ENCODE results near the gene NRG3. TPM values are rescaled to one million over a fixed set of nuclear protein-coding genes. Genes with fewer than 3 reads are reported as not detected.

The NRG3 gene
- total and polyA plus RNA-seq, 2 donors (not counting 1 experiment from before 2014, with no cell fraction given) = 0.06 TPM; not detected in 1

GRCh38 chr10:82400841-82401240 lies 525.8 kb downstream of the NRG3 start:
- H3K36me3 ChIP-seq (replicated peaks in 1 of 2; ENCODE audit: control extremely low read depth in 1 of 2, control insufficient read depth in 1 of 2, extremely low read depth in 1 of 2, insufficient read depth in 2 of 2, low read length in 1 of 2) = no peaks in the 10 kb centered on the region
- no peaks in the 10 kb centered on the region for H3K4me1 ChIP-seq (ENCODE audit: control insufficient read depth in 2 of 2, insufficient read depth in 2 of 2, low read length in 2 of 2)
- Mint-ChIP-seq H3K27me3 (no peaks in the 10 kb centered on the region), H3K4me1 (no peaks in the 10 kb centered on the region), H3K27ac (no peak overlapping the region), H3K4me3 (no peak overlapping the region), H3K9me3 (ENCODE audit: insufficient read depth) (peaks cover 4% of the 10 kb centered on the region)
- no peaks in the 10 kb centered on the region for H3K79me2 ChIP-seq (ENCODE audit: control insufficient read depth, insufficient read depth, low read length)
- H3K9ac ChIP-seq (ENCODE audit: low read length) = no peak overlapping the region
- no CpG with 5 or more reads among the region's 1 CpG for WGBS (ENCODE audit: insufficient coverage)
- ChIA-PET POLR2A (no interaction called here), CTCF (no interaction called here)
- TF ChIP-seq CTCF (IDR thresholded peaks at IDR 0.05) (no peak), EZH2 (IDR thresholded peaks at IDR 0.05; ENCODE audit: borderline replicate concordance, insufficient read depth, low read depth, low read length, poor library complexity, severe bottlenecking) (no peak)
- intact Hi-C loops (cut with micrococcal nuclease) = no loop called here
- DNase-seq (no peak), ATAC-seq (ENCODE audit: low read depth) (no peak)
- no peak overlapping the region for H3K4me3 ChIP-seq (ENCODE audit: control extremely low read depth in 1 of 5, extremely low read depth in 1 of 5, insufficient read depth in 1 of 5, low read depth in 2 of 5, low read length in 4 of 5)
- no peak overlapping the region for H3K27ac ChIP-seq (ENCODE audit: low read length in 2 of 2)
- H4K20me1 ChIP-seq (ENCODE audit: control insufficient read depth, insufficient read depth, low read length, poor library complexity, severe bottlenecking) = no peaks in the 10 kb centered on the region
- H3K27me3 ChIP-seq (replicated peaks in 1 of 4; ENCODE audit: control extremely low read depth in 1 of 4, control insufficient read depth in 3 of 4, insufficient read depth in 4 of 4, low read length in 3 of 4) = no peaks in the 10 kb centered on the region
- no peak overlapping the region for H2AFZ ChIP-seq (ENCODE audit: insufficient read depth, low read depth, low read length, poor library complexity, severe bottlenecking)
- H3K9me3 ChIP-seq (ENCODE audit: control extremely low read depth in 1 of 3, control insufficient read depth in 2 of 3, insufficient read depth in 1 of 3, low read length in 2 of 3) = peaks cover 0 to 3% (median 0%) of the 10 kb centered on the region in 3 donors
- no peak overlapping the region for H3K4me2 ChIP-seq (replicated peaks; ENCODE audit: low read depth, low read length, poor library complexity, severe bottlenecking)

GRCh38 chr10:82402906-82403401 lies 528.0 kb downstream of the NRG3 start:
- no peak for ATAC-seq (ENCODE audit: low read depth)
- no peak for DNase-seq
- no peak overlapping the region for H3K9ac ChIP-seq (ENCODE audit: low read length)
- WGBS (ENCODE audit: insufficient coverage) = 78% methylated on average over 4 of the region's 4 CpGs
- ChIA-PET CTCF (no interaction called here), POLR2A (no interaction called here)
- H2AFZ ChIP-seq (ENCODE audit: insufficient read depth, low read depth, low read length, poor library complexity, severe bottlenecking) = no peak overlapping the region
- H3K9me3 ChIP-seq (ENCODE audit: control extremely low read depth in 1 of 3, control insufficient read depth in 2 of 3, insufficient read depth in 1 of 3, low read length in 2 of 3) = peaks cover 0 to under 1% (median 0%) of the 10 kb centered on the region in 3 donors
- H3K27ac ChIP-seq (ENCODE audit: low read length in 2 of 2) = no peak overlapping the region
- H3K4me1 ChIP-seq (ENCODE audit: control insufficient read depth in 2 of 2, insufficient read depth in 2 of 2, low read length in 2 of 2) = no peaks in the 10 kb centered on the region
- no peaks in the 10 kb centered on the region for H4K20me1 ChIP-seq (ENCODE audit: control insufficient read depth, insufficient read depth, low read length, poor library complexity, severe bottlenecking)
- intact Hi-C loops (cut with micrococcal nuclease) = no loop called here
- TF ChIP-seq EZH2 (IDR thresholded peaks at IDR 0.05; ENCODE audit: borderline replicate concordance, insufficient read depth, low read depth, low read length, poor library complexity, severe bottlenecking) = no peak
- no peak for TF ChIP-seq CTCF (IDR thresholded peaks at IDR 0.05)
- H3K4me3 ChIP-seq (ENCODE audit: control extremely low read depth in 1 of 5, extremely low read depth in 1 of 5, insufficient read depth in 1 of 5, low read depth in 2 of 5, low read length in 4 of 5) = no peak overlapping the region
- Mint-ChIP-seq H3K4me1 (no peaks in the 10 kb centered on the region), H3K27ac (no peak overlapping the region), H3K4me3 (no peak overlapping the region), H3K27me3 (no peaks in the 10 kb centered on the region), H3K9me3 (ENCODE audit: insufficient read depth) (peaks cover 4% of the 10 kb centered on the region)
- no peak overlapping the region for H3K4me2 ChIP-seq (replicated peaks; ENCODE audit: low read depth, low read length, poor library complexity, severe bottlenecking)
- no peaks in the 10 kb centered on the region for H3K36me3 ChIP-seq (replicated peaks in 1 of 2; ENCODE audit: control extremely low read depth in 1 of 2, control insufficient read depth in 1 of 2, extremely low read depth in 1 of 2, insufficient read depth in 2 of 2, low read length in 1 of 2)
- no peaks in the 10 kb centered on the region for H3K27me3 ChIP-seq (replicated peaks in 1 of 4; ENCODE audit: control extremely low read depth in 1 of 4, control insufficient read depth in 3 of 4, insufficient read depth in 4 of 4, low read length in 3 of 4)
- H3K79me2 ChIP-seq (ENCODE audit: control insufficient read depth, insufficient read depth, low read length) = no peaks in the 10 kb centered on the region
